Stimulated activated CD4-positive, alpha-beta T cell treated with anti-CD3 and anti-CD28 coated beads, Interleukin-12 subunit alpha, Interleukin-12 subunit beta, amount 100 ng/mL, for 24 hours (primary cell): ENCODE results near the gene SNX9.
"Not testable (repeated sequence)": the region's sequence is repeated elsewhere in the genome, so short reads cannot be mapped to it uniquely, and the experiment has no call there.

ENCODE experiments used
- DNase-seq, 2 experiments: peaks; one replicate each; pipeline ENCODE4 v3.0.0-alpha.2; 2020; ENCODE audit warnings: low read depth in 2 of 2

Gene SNX9

DNA sequence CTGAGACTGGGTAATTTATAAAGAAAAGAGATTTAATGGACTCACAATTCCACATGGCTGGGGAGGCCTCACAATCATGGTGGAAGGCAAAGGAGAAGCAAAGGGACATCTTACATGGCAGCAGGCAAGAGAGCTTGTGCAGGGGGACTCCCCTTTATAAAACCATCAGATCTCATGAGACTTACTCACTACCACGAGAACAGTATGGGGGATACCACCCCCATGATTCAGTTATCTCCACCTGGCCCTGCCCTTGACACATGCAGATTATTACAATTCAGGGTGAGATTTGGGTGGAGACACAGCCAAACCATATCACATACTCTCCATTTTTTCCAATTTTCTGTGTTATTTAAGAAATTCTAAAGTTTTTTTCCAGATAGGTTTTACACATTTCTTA is 35.6 kb downstream of the SNX9 start:
- not testable (repeated sequence) for DNase-seq

DNA sequence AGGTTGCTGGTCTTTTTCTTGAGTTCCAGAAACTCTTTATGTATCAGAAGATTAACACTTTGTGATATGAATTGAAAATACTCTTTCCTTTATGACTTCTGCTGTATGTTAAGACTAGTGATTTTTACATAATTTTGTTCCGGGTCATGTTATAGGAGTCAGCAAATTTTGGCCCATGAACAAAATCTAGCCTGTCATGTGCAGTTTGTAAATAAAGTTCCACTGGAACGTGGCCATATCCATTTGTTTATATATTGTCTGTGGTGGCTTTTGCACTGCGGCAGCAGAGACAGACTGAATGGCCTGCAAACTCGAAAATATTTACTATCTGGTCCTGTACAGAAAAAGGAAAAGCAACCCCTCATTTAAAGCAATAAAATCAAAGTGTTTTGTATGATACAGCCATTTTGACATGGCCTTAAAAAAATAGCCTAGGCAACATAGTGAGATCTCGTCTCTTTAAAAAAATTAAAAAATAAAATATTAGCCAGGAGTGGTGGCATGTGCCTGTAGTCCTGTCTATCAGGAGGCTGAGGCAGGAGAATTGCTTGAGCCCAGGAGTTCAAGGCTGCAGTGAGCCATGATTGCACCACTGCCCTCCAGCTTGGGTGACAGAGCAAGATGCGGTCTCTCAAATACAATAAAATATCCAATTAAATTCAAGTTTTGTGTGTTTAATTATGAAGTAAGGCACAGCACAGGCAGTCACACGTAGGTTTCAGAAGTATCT is 36.9 kb downstream of the SNX9 start:
- no peak for DNase-seq

DNA sequence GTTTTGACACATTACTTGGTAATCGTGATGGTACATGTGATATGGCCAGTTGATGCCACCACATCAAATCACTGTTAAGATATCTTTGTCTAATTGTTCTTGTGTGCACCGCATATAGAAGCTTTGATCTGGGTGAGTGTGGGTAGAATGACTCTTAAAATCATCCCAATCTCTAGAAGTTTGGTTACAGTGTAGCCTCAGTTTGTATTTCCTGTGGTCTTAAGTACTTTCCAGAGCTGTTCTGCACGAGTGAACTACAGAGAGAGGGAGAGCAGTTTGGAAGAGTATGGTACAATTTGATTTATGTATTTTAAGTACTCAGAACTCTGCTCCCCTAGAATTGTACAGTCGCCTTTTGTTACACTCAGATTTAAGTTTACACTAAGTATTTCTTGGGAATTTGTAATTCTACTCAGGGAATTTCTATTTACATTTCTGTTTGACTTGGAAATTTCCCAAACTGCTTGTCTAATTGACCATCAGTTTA is 37.5 kb downstream of the SNX9 start:
- no peak for DNase-seq

DNA sequence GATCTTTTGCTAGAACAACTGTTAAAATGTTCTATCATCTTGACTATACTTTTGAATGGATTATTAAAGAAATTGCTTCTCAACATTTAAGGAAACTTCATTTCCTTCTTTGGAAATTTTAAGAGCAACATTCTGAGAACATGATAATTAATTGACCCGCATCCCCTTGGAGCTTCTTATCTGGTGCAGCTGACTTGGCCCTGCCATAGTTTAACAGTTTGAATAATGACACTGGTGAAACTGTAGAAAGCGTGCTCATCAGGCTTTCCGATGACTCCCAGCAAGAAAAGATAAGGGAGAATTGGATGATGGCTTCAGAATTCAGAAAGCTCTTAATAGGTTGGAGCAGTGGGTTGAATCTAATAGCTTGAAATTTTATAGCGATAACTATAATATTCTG is 38.1 kb downstream of the SNX9 start:
- no peak for DNase-seq

DNA sequence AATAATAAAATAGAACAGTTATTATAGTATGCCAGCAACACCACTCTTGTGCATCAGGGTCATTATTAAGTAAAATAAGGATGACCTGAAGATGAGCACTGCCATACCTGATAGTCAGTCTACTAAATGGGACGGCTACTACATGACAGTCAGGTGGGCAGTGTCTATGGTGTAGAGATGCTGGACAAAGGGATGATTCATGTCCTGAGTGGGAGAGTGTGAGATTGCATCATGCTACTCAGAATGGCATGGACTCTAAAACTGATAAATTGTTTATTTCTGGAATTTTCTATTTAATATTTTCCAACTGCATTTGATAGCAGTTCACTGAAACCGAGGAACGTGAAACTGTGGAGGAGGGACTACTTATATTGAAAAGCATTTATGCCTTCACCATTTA is 38.8 kb downstream of the SNX9 start:
- no peak for DNase-seq

DNA sequence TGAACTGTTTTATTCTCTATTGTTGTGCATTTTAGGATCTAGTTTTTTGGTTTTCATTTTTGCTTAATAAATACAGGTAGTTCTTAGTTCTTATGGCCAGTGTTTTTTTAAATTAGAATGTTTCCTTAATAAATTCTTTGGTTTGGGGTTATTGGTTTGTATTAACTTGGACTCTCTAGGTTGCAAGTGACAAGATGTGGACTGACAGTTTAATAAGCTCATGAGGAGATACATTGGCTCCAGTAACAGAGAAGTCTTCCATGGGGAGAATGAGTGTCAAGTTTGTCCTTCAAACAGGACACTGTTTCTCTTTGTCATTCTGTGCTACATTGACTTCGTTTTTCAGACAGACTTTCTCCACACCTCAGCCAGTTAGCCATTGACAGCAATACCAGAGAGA is 39.7 kb downstream of the SNX9 start:
- DNase-seq = no peak

DNA sequence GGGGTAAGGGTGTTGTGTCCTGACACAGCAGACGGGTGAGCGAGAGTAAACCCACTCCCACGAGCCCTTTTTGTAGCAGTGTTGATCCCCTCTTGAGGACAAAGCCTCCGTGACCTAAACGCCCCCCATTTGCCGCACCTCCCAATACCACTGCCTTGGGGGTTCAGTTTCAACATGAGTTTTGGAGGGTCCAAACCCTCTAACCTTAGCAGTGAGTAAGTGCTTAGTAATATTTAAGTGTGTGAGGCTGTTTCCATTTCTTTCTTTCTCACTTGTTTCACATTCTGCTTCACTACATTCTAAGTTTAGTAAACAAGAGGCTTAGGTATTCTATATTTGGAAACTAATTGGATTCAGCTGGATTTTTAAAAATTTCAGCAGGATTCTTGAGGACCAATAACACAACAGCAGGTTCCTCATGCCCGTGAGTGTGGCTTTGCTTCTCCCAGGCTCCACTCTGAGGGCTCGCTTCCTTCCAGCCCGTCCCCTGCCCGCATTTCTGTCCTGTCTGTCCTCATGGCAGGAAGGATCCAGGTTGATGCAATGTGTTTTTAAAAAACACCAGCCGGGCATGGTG is 41.2 kb downstream of the SNX9 start:
- DNase-seq = no peak

DNA sequence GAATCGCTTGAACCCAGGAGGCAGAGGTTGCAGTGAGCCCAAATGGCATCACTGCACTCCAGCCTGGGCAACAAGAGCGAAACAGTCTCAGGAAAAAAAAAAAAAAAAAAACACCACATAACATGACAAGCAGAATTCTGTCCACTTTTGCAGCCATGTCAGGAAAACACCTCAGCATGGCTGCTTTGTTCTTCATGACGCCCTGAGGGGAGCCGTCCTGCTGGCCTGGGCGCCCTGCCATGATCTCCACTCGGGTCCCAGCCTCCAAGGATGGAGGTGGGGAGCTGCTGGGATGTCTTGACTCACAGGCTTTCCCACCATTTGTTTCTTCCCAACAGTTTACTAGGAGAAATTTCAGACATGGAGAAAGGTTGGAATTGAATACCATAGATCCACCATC is 42.2 kb downstream of the SNX9 start:
- DNase-seq = no peak

DNA sequence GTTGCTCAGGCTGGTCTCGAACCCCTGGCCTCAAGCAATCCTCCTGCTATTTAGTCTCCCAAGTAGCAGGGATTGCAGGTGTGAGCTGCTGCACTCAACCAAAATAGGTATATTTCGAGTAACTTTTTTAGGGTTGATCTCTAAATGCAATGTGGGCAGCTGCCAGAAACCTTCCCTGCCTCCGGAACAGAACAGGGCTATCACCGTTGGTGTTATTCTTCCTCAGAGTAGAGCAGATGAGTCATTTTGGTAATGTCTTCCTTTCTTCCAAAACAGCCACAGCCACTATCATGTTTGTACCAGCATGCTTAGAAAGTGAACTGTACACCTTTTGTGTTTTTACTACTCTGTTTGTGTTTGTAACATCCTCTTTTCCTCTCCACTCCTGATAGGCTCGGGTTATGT is 44.1 kb downstream of the SNX9 start:
- no peak for DNase-seq

DNA sequence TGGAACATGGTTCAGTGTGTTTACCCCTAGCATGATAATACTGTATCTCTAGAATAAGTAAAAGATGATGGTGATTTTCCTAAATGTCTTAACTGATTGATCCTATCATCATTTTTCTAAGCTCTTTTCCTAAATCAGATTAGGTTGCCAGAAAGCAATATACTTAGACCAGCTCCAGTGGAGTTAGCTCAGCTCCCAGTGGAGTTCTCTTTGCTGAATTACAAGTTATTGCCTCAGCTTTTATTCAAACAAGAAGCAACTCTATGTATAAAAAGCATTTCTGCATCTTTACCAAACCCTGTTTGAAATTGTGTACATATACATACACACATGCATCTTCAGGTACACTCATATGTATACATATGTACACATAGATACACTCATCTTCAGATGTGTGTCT is 44.9 kb downstream of the SNX9 start:
- no peak for DNase-seq

DNA sequence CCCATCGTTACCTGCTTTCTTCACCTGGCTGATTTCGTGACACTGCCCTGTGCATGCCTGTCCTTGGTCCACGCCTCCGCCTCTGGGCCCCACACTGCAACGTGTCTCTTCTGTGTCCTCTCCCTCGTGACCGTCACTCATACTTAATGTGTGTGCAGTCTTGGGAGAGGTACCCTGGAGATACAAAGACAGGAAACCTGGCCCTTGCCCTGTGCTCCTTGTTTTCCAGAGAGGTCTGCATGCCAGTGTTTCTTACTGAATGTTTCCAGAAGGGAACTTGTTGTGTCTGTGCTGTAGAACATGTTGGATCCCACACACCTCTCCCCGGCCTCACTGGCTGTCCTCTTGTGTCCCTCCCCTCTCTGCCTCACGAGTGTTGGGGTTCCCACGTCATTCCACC is 45.8 kb downstream of the SNX9 start:
- no peak for DNase-seq

DNA sequence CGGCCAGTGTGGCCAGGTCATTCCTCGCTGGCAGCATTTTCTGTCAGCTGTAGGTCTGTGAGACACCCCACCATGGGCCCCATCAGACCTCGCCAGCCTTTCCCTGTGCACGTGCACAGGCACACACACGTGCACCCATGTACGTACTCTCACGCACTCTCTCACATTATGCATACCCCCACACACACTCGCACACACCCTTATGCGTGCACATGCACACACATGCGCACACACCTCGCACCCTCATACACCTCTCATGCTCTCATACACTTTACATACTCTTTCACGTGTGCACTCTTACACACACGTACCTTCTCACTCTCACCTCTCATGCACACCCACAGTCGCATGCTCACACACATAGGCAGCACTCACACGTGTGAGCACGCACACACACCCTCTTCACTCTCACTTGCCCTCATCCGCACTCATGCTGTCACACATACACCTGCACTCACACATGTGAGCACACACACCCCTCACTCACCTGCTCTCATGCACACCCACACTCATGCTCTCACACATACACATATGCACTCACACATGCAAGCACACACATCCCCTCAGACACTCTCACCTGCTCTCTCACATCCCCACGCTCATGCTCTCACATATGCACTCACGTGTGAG is 46.7 kb downstream of the SNX9 start:
- no peak for DNase-seq

DNA sequence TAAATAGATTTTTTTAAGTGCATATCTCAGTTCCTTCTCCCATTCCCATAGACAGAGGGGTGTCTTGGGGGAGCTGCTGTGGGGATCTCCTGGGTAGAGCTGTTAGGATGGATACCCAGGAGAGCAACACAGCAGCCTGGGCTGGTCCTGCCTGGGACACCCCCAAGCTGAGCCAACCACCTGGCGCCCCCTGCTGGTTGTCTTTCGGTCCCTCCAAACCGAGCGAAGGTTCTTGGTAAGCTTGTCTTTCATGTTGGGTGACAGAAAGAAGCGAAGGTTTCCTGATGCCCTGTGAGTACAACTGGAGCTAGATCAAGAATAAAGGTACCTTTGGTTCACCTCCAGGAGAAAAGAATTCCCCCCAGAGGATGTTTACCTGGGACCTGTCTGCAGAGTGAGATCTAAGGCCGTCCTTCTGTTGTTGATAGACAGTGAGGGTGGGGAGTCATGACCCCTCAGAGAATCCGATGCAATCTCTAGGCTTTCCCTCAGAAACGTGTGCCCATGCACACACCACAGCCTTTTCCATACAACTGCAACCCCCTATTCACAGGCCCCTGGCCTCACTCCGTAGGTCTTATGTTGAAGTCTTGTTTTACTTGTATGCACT is 50.8 kb downstream of the SNX9 start:
- peak; percentile 76 to 86 for DNase-seq

DNA sequence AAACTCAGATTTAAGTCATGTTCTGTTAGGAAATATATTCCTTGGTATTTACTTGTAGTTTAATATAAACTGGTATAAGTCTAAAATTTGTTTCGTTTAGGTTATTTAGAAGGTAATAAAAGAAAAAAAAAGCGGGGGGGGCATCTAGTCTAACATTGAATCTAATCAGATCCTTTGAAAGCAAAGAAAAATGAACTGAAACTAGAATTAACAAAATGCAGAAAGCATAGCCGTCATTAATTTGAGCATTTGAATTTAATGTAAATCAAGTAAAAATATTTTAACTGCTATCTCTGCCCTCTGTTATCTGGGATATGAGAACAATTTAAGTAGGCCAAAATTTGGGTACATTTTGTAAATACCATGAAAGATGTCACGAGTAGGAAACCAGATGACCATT is 54.1 kb downstream of the SNX9 start:
- DNase-seq = no peak

DNA sequence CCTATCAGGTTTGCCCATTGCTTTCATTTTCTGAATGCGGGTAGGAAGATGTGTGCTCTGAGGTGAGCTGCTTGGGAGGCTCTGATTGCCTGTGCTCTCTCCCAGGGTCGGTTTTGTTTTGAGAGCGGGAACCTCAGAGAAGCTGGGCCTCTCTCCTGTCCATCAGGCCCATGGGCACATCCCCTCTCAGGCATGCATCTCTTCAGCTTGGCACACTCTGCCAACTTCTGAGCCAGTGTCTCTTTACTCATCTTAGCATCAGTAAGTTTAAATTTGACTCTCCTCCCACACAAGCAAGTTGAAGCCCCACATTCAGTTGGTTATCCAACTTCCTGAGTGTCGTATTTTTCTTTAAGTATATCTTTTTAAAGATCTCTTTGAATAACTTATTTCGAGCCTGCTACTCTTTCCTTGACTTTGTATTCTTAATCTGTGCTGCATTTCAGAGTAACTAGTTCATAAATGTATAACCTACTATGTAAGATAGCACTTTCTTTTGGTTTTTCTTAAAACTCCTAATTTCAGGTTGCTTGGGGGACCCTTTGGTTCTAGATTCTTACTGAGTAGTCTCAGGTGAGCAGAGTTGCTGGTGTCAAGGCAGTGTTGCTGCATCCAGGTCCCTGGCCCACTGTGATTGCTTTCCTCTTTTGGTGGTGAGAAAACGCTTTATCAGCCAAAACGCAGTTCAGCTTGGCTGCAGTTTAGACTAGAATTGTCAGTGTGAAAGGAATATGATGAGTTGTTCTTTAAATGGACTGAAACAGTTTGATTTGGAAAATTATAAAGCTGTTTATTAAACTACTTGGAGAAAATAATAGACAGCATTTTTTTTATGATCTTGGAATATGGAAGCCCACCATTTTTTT is 54.8 kb downstream of the SNX9 start:
- no peak for DNase-seq

DNA sequence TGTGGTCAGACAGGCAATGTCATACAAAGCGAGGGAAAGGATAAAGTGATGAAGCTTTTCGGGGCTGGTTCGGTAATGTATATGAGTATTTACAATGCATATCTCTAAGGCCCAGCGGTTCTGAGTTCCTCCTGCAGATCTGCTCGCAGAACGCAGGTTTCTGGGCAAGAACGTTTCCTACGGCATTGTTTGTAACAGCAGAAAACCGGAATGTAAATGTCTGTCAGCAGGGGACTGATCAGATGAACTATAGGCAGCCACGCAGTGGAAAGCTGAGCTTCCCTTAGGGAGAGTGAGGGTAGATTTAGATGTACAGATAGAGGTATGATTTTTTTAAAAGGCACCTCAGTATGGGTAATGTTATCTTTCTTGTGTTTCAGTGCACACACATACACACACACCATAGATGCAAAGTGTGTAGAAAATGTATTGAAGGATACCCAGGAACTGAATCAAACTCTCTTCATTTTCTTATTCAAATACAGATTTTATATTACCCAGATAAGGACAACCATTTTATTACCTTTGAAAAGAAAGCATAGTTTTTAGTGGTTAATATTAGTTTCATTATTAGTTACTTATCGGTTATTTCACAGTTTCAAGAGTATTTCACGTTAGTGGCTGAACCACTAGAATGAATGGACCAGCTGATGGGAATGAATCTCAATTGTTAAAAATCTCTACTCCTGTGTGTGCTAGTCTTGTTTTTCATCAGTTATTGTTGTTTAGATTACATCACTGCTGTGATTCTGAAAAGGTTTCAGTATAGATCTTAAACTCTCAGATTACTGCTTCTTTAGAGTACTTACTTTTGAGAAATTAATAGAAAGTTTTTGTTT is 56.2 kb downstream of the SNX9 start:
- no peak for DNase-seq

DNA sequence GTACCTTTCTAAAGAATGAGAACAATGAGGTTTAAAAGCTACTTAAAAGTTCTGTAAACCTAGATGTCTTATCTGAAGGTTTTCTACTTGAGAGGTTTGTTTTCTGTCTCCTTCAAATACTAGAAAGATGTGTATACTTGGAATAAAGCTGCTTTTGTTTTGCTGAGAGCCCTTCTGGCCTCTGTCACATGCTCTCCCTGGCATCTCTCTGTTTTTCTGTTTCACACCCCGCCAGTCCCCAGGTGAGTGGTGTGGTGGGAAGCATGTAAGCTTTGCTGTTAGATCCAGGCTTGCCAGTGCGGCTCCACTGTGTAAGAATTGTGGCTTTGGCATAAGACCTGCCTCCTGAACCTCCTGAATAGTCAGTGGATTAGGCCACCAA is 56.8 kb downstream of the SNX9 start:
- DNase-seq = no peak

DNA sequence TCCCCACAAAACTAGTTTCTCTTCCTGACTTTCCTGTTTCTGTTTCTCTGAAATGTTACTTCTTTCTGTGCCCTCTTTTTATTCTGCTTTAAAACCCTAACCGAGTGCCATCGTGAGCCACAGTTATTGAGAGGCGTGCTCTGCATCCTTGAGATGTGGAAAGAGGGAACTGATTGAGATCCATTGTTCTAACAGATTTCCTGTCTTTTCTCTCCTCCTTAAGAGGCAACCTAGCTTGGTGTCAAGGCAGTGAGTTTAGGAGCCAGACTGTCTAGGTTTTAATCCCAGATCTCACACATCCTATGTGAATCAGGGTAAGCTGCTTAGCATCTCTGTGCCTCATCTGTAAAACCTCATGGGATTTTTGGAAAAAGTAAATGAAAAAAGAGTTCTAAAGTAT is 57.5 kb downstream of the SNX9 start:
- no peak for DNase-seq

DNA sequence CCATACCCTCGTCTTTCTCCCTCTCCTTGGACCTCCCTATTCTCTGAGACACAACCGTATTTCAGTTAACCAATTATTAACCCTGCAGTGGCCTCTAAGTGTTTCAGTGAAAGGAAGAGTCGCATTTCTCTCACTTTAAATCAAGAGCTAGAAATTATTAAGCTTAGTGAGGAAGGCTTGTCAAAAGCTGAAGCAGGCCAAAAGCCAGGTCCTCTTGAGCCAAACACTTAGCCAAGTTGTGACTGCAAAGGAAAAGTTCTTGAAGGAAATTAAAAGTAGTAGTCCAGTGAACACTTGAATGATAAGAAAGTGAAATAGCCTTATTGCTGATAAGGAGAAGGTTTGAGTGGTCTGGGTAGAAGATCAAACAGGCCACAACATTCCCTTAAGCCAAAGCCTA is 58.3 kb downstream of the SNX9 start:
- no peak for DNase-seq

DNA sequence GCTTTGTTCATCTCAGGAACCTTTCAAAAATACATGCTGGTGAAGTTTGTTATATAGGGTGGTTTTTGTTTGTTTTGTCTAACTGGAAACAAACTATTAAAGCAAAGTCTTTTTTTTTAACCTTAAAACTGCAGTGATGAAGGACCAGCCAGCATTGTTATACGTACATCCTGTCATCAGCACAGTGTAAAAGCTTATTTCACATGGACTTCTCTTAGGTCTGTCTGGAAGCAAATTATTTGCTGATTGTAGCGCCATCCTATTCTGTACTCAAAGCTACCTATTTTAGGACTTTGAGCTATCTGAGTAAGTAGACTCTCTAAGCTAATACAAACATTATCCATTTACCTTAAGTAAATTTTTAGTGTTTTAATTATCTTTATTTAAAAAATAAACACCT is 61.7 kb downstream of the SNX9 start:
- no peak for DNase-seq

DNA sequence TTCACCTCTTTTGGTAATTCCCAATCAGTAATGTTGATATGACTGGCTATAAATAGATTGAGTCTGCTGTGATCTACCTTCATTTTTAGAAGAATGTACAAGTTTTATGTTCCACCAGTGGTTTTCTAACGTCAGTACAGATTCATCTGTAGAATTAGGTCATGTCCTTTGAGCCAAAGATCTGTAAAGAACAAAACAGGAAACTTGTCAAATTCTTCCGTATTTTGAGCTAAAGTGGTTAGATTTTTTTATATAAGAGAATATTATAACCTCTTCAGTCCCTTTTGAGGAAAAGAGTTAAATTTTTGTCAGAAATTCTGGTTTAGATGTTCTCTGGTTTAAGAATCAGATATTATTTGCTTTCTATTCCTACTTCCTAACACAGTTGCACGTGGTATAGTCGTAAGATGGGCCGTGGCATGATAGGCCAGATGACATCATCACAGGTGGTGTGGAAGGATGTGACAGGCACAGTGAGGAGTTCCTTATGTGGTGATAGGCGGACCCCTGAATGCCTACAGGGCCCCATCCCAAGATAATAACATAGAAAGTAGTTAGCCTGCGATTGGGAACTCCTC is 62.3 kb downstream of the SNX9 start:
- DNase-seq = peak in 1 of 2 experiments; percentile 31
